Neural cell (in vitro differentiated cells): ENCODE data around the gene SIVA1. TPM values are rescaled to one million over a fixed set of nuclear protein-coding genes. Genes with fewer than 3 reads are reported as not detected.

Experiments
- H2AFZ ChIP-seq: fragments of 200-600, 300-800 bp; sonication (generic), shearing (Covaris generic); 2 replicates; pipeline ENCODE4 v1.6.0; 2014; ENCODE audit warnings: low read depth, mild to moderate bottlenecking, antibody characterized with exemption, low read length, moderate library complexity
- H3F3A ChIP-seq: fragments of 200-600 bp; shearing (Covaris generic); 2 replicates; pipeline ENCODE4 v1.6.1; 2016; ENCODE audit warnings: mild to moderate bottlenecking, moderate library complexity, mixed read lengths, antibody characterized with exemption, low read length; ENCODE audit not compliant: insufficient read depth, poor library complexity, severe bottlenecking
- H3K27ac ChIP-seq: fragments of 200-600, 300-800 bp; sonication (generic), shearing (Covaris generic); 2 replicates; pipeline ENCODE4 v1.5.1; 2014; ENCODE audit warnings: mild to moderate bottlenecking, low read length, moderate library complexity
- H3K27me3 ChIP-seq: fragments of 300-800, 200-600 bp; sonication (generic), shearing (Covaris generic); 2 replicates; pipeline ENCODE4 v1.6.0; 2014; ENCODE audit warnings: mild to moderate bottlenecking, low read depth, low read length, moderate library complexity; ENCODE audit not compliant: insufficient read depth
- H3K36me3 ChIP-seq: fragments of 300-800, 200-600 bp; sonication (generic), shearing (Covaris generic); 2 replicates; pipeline ENCODE4 v1.5.1; 2014; ENCODE audit warnings: mild to moderate bottlenecking, antibody characterized with exemption, low read length, moderate library complexity; ENCODE audit not compliant: insufficient read depth
- H3K4me2 ChIP-seq: fragments of 300-800, 200-600 bp; sonication (generic), shearing (Covaris generic); 2 replicates; pipeline ENCODE4 v1.6.0; 2014; ENCODE audit warnings: mild to moderate bottlenecking, low read length
- H3K4me3 ChIP-seq: fragments of 300-800, 200-600 bp; sonication (generic), shearing (Covaris generic); 2 replicates; pipeline ENCODE4 v1.5.1; 2014; ENCODE audit warnings: mild to moderate bottlenecking, low read length, moderate library complexity
- H3K79me2 ChIP-seq: fragments of 200-600 bp; shearing (Covaris generic); replicated peaks from 2 replicates; pipeline ENCODE4 v1.6.0; 2014; ENCODE audit warnings: mild to moderate bottlenecking, low read length, moderate library complexity; ENCODE audit not compliant: insufficient read depth
- H3K9ac ChIP-seq: fragments of 300-800, 200-600 bp; sonication (generic), shearing (Covaris generic); 2 replicates; pipeline ENCODE4 v1.6.1; 2016; ENCODE audit warnings: mild to moderate bottlenecking, low read length, mixed read lengths
- H3K9me2 ChIP-seq: fragments of 200-600 bp; shearing (Covaris generic); 2 replicates; pipeline ENCODE4 v1.6.1; 2016; ENCODE audit warnings: mild to moderate bottlenecking, low read length, mixed read lengths; ENCODE audit not compliant: insufficient read depth
- H3K9me3 ChIP-seq: fragments of 200-600, 300-800 bp; sonication (generic), shearing (Covaris generic); 2 replicates; pipeline ENCODE4 v1.6.1; 2016; ENCODE audit warnings: mild to moderate bottlenecking, mixed run types, low read length, moderate library complexity, mixed read lengths
- H4K20me1 ChIP-seq: fragments of 200-600 bp; shearing (Covaris generic); 2 replicates; pipeline ENCODE4 v1.6.1; 2016; ENCODE audit warnings: mild to moderate bottlenecking, mixed run types; ENCODE audit not compliant: insufficient read depth
- EP300 ChIP-seq: fragments of 450-650 bp; conservative IDR thresholded peaks from 2 replicates; pipeline ENCODE4 v1.6.1; 2014; ENCODE audit warnings: antibody characterized with exemption, mild to moderate bottlenecking, moderate library complexity; ENCODE audit not compliant: poor library complexity, severe bottlenecking
- EZH2 ChIP-seq: fragments of 200-600, 300-800 bp; shearing (Covaris generic), sonication (generic); IDR thresholded peaks from 2 replicates; pipeline ENCODE4 v1.6.1; 2014; ENCODE audit warnings: antibody characterized with exemption, low read length, borderline replicate concordance, mild to moderate bottlenecking; ENCODE audit not compliant: insufficient read depth, poor library complexity, severe bottlenecking
- MXI1 ChIP-seq: fragments of 450-650 bp; conservative IDR thresholded peaks from 2 replicates; pipeline ENCODE4 v1.6.1; 2014; ENCODE audit warnings: antibody characterized with exemption, mild to moderate bottlenecking; ENCODE audit not compliant: poor library complexity, severe bottlenecking
- POLR2AphosphoS5 ChIP-seq: IDR thresholded peaks from 2 replicates; pipeline ENCODE4 v1.6.1; 2012
- RAD21 ChIP-seq: fragments of 450-650 bp; conservative IDR thresholded peaks from 2 replicates; pipeline ENCODE4 v1.6.1; 2014; ENCODE audit warnings: antibody characterized with exemption, mild to moderate bottlenecking, moderate library complexity
- SMC3 ChIP-seq: fragments of 450-650 bp; conservative IDR thresholded peaks from 2 replicates; pipeline ENCODE4 v1.6.1; 2014; ENCODE audit warnings: antibody characterized with exemption, mild to moderate bottlenecking, moderate library complexity; ENCODE audit not compliant: poor library complexity
- TAF1 ChIP-seq: IDR thresholded peaks from 2 replicates; pipeline ENCODE4 v1.6.1; 2012; ENCODE audit warnings: low read depth
- polyA plus RNA-seq: library from polyadenylated mRNA; depleted of rRNA; stranded (reverse); fragments of >200 nt; gene quantifications from 2 replicates; pipeline ENCODE4 v1.2.3, GENCODE V29; 2014
- TF ChIP-seq, protein P1 (sequence below): IDR thresholded peaks from 2 replicates; pipeline ENCODE4 v1.6.1; 2012; ENCODE audit warnings: borderline replicate concordance
- TF ChIP-seq, protein P2 (sequence below): fragments of 450-650 bp; IDR thresholded peaks from 2 replicates; pipeline ENCODE4 v1.5.1; 2014; ENCODE audit warnings: antibody characterized with exemption, mild to moderate bottlenecking, moderate library complexity; ENCODE audit not compliant: poor library complexity, severe bottlenecking

SIVA1 gene
- polyA plus RNA-seq, 1 donor from 2014 or later: 180 TPM

DNA sequence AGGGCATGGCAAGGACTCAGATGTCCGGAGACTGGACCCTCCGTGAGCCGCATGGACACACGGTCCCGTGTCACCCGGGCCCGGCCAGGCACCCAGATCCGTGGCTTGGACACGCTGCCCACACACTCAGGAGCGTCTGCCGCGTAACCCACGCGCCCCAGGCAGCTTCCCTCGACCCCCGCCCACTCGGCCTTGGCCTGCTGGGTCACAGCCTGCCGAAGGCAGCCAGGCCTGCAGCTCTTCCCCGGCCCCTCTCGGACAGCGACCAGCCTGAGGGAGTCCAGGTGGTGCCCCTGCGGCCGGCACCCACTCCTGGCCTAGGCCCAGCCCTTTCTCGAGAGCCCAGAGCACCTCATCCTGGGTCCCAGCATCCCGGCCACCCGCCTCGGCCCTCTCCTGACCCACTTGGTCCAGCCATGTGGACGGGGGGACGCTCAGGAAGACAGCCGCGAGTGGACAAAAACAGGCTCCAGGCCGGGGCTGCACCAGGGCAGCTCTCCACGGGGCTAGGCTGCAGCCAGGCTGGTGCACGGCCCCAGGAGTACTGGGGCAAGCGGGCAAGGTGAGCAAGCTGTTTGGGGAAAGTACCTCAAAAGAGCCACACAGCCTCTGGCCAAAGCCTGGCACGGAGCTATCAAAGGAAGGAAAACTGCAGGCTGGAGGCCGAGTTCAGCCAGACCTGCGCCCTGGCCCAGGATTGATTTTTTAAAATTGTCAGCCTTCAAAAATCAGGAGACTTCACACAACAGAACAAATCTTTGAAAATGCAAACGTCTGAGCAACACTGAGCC lies 36.1 kb downstream of the SIVA1 start:
- Histone ChIP-seq H3K27ac (no peak overlapping the region), H4K20me1 (no peaks in the 10 kb centered on the region)

DNA sequence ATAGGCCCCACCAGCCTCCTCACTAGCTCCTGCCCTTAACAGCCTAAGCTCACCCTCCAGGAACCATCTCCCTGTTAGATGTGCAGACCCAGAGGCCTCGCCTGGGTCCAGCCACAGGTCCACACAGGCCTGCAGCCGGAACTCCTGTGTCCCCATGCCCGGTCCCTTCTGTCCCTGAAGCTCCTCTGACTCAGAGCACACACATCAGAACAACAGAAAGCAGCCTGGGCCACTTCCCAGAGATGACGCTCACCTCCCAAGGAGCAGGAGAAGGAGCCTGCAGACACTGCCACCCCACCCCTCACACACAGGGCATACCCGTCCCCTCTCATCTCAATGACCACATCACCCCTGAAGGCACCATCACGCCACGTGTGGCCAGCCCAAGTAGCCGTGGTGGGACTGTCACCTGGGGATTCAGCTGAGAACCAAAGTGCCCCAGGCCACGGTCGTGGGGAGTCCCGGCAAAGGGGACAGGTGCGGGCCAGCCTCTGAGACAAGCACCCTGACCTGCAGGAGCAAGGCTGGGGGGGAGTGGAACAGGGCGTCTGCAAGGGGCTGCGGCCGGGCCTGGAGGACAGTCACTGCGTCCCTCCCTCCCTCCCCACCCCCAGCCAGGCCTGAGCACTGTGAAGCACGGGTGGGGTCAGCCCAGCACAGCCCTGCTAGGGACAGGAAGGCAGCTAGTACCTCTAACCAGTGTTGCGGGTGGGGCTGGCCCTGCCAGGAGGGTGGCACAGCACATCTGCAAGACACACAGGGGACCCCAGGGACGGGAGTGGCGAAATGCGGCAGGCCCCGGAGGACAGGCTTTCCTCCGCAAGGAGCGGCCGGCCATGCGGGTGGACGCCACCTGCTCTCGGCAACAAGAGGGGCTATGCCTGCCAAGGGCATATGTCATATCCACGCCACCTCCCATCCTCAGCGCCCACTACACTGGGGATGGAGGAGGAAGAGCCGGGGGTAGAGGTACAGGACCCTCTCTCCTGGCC lies 37.1 kb downstream of the SIVA1 start:
- Histone ChIP-seq H2AFZ (no peak overlapping the region), H3K27ac (no peak overlapping the region), H3K36me3 (no peaks in the 10 kb centered on the region), H3K9me3 (no peaks in the 10 kb centered on the region), H3K4me2 (no peak overlapping the region), H3K79me2 (peaks cover 23% of the 10 kb centered on the region), H3K4me3 (no peak overlapping the region), H3K9ac (no peak overlapping the region), H3K27me3 (no peaks in the 10 kb centered on the region), H3K9me2 (no peaks in the 10 kb centered on the region), H3F3A (no peaks in the 10 kb centered on the region), H4K20me1 (no peaks in the 10 kb centered on the region)
- TF ChIP-seq SMC3: no peak
- TF ChIP-seq MXI1: no peak
- TF ChIP-seq EP300: no peak
- no peak for TF ChIP-seq RAD21
- TF ChIP-seq TAF1: no peak
- no peak for TF ChIP-seq POLR2AphosphoS5
- TF ChIP-seq, protein P1, sequence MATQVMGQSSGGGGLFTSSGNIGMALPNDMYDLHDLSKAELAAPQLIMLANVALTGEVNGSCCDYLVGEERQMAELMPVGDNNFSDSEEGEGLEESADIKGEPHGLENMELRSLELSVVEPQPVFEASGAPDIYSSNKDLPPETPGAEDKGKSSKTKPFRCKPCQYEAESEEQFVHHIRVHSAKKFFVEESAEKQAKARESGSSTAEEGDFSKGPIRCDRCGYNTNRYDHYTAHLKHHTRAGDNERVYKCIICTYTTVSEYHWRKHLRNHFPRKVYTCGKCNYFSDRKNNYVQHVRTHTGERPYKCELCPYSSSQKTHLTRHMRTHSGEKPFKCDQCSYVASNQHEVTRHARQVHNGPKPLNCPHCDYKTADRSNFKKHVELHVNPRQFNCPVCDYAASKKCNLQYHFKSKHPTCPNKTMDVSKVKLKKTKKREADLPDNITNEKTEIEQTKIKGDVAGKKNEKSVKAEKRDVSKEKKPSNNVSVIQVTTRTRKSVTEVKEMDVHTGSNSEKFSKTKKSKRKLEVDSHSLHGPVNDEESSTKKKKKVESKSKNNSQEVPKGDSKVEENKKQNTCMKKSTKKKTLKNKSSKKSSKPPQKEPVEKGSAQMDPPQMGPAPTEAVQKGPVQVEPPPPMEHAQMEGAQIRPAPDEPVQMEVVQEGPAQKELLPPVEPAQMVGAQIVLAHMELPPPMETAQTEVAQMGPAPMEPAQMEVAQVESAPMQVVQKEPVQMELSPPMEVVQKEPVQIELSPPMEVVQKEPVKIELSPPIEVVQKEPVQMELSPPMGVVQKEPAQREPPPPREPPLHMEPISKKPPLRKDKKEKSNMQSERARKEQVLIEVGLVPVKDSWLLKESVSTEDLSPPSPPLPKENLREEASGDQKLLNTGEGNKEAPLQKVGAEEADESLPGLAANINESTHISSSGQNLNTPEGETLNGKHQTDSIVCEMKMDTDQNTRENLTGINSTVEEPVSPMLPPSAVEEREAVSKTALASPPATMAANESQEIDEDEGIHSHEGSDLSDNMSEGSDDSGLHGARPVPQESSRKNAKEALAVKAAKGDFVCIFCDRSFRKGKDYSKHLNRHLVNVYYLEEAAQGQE: no peak

More for the DNA sequence above, 36.1 kb downstream of the SIVA1 start:
- no peaks in the 10 kb centered on the region for H3F3A ChIP-seq
- peaks cover 15% of the 10 kb centered on the region for H3K79me2 ChIP-seq
- H2AFZ ChIP-seq: no peak overlapping the region
- no peak for TF ChIP-seq TAF1
- TF ChIP-seq SMC3: no peak
- TF ChIP-seq, protein P2, sequence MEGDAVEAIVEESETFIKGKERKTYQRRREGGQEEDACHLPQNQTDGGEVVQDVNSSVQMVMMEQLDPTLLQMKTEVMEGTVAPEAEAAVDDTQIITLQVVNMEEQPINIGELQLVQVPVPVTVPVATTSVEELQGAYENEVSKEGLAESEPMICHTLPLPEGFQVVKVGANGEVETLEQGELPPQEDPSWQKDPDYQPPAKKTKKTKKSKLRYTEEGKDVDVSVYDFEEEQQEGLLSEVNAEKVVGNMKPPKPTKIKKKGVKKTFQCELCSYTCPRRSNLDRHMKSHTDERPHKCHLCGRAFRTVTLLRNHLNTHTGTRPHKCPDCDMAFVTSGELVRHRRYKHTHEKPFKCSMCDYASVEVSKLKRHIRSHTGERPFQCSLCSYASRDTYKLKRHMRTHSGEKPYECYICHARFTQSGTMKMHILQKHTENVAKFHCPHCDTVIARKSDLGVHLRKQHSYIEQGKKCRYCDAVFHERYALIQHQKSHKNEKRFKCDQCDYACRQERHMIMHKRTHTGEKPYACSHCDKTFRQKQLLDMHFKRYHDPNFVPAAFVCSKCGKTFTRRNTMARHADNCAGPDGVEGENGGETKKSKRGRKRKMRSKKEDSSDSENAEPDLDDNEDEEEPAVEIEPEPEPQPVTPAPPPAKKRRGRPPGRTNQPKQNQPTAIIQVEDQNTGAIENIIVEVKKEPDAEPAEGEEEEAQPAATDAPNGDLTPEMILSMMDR: no peak
- TF ChIP-seq POLR2AphosphoS5: no peak
- TF ChIP-seq, protein P1: no peak
- TF ChIP-seq EP300: no peak
- no peak for TF ChIP-seq MXI1
- TF ChIP-seq EZH2: no peak
- TF ChIP-seq RAD21: no peak
- H3K36me3 ChIP-seq: no peaks in the 10 kb centered on the region
- H3K9me3 ChIP-seq: no peaks in the 10 kb centered on the region
- no peaks in the 10 kb centered on the region for H3K27me3 ChIP-seq
- no peaks in the 10 kb centered on the region for H3K9me2 ChIP-seq
- H3K9ac ChIP-seq: no peak overlapping the region
- H3K4me3 ChIP-seq: no peak overlapping the region
- no peak overlapping the region for H3K4me2 ChIP-seq
